Stimulated activated CD4-positive, alpha-beta T cell treated with anti-CD3 and anti-CD28 coated beads, Interleukin-4, amount 100 ng/mL, for 4 hours (primary cell): ENCODE results near the gene SHF.

Experiments used
- DNase-seq, 2 experiments: peaks; one replicate each; pipeline ENCODE4 v3.0.0-alpha.2; 2020

Gene SHF

DNA sequence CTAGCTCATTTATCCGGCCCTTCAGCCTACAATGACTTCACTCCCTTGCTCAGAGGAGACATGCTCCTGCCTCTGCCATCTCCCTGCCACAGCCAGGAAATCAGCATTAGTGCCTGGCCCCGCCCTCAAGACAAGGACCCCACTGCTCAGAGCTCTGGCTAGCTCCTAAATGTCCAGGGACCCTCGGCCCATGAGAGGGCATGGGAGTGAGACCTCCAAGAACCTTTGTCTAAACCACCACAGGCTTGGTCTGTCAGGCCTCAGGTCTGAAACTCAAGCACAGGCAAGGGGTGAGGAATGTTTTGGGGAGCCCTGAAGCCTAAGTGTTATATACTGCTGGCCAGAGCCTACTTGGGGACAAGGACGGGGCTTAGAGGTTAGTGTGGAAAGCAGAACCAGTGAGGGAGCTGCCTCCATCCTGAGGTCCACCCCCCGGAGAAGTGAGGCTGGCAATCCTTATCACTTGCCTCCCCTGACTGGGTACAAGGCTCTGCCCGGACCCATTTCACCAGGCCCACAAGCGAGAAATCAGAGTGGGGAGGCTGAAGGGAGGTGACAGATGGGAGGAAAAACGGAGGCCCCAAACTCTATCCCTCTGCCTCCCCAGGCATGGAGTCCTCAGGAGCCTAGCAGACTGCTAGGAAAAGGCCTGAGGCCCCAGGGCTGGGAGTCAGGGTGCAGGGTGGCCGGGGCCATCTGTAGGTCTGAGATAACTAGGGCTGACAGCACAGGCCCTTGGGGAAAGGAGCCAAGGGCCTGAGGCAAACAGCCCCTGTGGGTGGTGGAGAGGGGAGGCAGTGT lies 18.8 kb downstream of the SHF start:
- no peak for DNase-seq

DNA sequence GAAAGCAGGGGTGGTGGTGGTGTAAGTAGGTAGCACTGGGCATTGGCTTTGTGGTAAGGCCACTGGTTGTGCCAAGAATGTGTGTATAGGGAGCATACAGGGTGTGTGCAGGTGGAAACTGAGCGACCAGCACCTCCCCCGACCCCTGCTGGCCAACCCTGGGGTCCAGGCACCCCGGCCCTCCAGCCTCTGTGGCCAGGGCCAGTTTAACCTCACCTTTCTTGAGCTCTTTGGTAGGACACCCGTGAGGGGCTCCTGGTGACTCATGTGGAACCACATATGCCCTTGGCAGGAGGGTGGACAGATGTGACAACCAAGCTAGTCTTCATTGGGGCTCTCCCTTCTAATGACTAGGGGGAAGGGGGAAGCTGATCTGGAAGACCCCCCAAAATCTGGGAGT lies 19.5 kb downstream of the SHF start:
- DNase-seq, result no peak

GRCh38 chr15:45167631-45168205 lies 20.0 kb downstream of the SHF start:
- no peak for DNase-seq

DNA sequence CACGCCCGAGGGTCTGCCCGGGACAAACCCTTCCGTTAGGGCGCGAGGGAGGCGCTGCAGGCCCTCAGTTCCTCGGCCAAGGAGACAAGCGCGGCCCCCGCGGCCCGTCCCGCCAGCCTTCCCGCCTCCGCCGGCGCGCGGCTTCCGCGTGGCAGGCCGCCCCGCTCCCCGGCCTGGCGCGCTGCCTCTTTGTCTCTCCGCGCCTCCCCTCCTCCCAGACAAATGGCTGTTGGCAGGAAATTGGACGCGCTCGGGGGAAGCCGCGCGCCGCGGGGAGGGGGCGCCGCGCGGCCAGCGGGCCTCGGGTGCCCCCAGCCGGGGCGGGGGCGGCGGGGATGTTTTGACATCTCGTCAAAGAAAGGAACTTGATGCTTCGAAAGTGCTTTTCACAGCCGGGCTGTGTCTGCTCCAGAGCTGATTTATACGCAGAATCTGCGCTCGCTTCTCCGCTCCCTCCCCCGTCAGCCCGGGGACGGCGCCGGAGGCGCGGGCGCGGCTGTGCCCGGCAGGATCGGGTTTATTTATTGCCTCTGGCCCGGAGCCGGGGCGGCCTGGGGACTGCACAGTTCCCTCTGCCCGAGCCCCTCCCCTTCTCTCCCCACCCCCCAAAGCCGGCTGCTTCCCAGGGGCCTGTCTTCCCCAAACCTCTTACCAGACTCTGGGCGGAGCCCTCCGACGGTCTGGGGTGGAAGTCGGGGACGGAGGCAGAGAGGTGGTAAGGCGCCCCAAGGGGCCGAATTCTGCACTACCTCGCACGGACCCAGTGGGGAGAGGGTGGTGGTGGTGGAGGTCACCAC lies 20.7 kb downstream of the SHF start:
- DNase-seq, result peak; percentile 74

GRCh38 chr15:45165536-45165935 lies 22.2 kb downstream of the SHF start:
- DNase-seq, result no peak

GRCh38 chr15:45164914-45165313 lies 22.9 kb downstream of the SHF start:
- DNase-seq, result no peak

- DNase-seq, result no peak
These were observed 24.3 kb downstream of the SHF start for GRCh38 chr15:45163508-45163856.

- peak; percentile 56 to 57 for DNase-seq
These were observed 24.8 kb downstream of the SHF start for GRCh38 chr15:45162771-45163507.

- DNase-seq, result no peak
These were observed 26.1 kb downstream of the SHF start for GRCh38 chr15:45161666-45162065.

DNA sequence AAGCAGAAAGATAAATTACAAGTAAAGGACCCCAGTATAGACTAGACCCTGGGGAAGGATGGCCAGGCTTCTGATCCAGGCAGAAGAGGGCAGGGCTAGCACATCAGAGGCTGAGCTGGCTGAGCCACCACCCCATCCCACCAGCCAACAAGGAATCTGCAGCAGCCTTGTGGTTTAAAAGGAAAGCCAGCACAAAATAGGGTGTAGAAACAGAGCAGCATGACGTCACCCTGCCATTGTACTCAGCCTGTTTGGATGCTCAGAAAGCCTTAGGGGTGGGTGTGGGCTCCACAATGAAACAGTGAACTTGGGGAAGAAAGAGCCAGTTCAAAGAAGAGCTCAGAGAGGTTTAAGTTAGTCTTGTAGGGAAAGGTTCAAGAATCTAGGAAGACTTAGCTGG lies 29.8 kb downstream of the SHF start:
- no peak for DNase-seq

DNA sequence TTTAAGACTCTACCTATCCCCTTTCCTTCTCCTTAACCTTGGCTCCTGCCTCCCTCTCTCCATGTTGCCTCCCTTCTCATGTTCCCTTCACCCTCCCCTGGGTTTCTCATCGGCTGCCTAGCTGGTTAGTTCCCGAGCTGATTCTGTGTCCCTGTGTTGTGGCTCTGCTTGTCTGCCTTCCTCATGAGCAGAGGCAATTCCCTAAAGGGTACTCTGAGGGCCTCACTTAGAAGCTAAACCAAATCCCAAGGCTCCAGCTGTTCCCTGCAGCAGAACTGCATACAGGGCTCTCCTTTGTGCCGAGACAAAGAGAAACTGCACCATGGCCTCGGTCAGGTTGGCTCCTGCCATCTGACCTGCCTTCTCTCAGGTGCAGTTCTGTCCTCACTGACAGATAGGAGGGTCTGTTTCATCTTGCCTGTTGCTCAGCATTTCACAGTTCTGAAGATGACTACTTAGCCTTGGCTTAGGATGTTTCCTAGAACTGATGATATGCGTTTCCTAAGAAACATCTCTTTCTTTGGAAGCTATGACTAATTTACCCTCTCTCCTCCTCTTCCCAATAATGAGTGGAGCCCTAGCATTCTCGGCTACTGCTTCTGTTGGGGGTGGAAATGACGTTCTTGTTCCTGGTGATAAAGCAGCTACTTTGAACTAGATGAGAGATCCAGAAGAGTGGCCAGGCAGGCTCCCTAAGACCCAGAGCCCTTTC lies 30.9 kb downstream of the SHF start:
- no peak for DNase-seq

GRCh38 chr15:45155739-45156138 lies 32.0 kb downstream of the SHF start:
- no peak for DNase-seq

- no peak for DNase-seq
These were observed 35.6 kb downstream of the SHF start for GRCh38 chr15:45151998-45152828.

DNA sequence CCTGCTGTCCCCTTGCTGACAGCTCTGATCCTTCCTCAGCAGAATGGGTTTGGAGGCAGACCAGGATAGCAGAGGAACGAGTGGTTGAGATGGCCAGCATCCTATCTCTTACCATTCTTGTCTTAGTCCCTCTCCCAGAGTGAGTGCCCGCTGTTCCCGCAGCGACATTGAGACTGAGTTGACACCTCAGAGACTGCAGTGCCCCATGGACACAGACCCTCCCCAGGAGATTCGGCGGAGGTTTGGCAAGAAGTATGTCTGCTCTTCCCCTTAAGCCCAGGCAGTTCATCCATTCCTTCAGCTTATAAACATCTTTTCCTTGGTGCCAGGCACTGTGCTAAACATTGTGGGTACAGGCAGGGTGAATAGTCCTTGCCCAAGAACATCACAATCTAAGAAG lies 36.8 kb downstream of the SHF start:
- DNase-seq, result no peak

DNA sequence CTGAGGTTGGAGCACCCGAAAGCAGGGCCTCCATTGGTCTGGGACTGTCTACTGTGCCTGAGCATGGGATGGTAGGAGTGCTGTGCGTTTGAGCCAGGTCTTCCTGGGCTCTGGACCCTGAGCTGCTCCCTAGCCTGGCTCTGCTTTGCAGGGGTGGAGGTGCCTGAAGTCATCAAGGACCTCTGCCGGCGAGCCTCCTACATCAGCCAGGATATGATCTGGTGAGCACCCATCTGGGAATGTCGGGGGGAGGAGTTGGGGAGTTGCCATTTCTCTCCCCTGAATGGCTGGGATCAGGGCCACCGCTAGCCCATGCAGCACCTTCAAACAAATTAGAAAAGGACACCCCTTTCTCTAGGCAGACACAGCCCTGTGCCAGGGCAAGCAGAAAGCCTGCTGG lies 37.3 kb downstream of the SHF start:
- DNase-seq, result no peak

GRCh38 chr15:45149060-45149459 lies 38.7 kb downstream of the SHF start:
- no peak for DNase-seq

DNA sequence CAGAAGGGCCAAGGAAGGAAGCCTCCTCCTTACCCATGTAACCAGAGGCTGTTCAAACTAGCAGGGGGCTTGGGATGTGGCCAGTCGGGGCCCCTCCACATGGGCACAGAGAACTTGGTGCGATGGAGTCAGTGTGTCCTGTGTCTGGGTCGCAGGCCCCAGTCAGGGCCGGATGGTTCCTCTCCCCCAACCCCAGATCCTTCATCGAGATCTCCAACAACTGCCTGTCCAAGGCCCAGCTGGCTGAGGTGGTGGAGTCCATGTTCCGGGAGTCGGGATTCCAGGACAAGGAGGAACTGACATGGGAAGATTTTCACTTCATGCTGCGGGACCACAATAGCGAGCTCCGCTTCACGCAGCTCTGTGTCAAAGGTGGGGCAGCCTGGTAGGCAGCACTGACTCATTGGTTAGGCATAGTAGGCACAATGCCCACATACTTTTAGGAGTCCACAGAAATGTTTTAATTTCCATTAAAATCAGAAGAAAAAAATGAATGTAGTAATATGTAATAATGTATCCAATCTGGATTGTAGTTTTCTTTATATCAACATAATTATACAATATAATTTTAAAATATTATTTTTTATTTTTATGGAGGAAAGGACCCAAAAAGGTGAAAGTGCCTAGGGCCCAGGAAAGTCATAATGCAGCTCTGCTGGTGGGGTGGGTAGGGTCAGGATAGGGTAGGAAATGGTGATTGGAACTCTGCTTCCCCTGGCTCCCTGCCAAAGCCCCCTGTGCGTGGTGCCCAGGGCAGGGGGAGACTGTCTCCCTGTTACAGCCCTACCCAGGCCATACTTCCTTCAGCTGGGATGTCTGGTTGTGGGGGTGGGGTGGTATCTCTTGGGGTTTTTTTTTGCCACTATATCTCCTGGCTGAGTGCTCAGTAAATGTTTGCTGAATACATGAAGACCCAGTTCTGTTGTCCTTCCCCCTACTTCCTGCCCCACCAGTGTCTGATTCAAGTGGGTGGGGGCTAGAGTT lies 39.4 kb downstream of the SHF start:
- DNase-seq, result no peak

DNA sequence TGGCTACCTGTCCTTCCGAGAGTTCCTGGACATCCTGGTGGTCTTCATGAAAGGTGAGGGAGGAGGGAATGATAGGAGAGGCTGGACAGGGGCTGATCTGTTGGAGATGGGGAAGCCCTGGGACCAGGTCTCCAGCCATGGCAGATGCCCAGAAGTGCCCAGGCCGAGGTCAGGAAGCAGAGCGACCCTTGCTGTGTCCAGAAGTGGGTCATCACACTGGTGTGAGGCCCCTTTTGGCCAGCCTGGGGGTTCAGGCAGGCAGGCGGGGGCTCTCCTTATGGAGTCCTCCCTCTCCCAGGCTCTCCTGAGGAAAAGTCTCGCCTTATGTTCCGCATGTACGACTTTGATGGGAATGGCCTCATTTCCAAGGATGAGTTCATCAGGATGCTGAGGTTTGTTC lies 40.2 kb downstream of the SHF start:
- DNase-seq, result no peak

- no peak for DNase-seq
These were observed 41.4 kb downstream of the SHF start for GRCh38 chr15:45146405-45146804.

- no peak for DNase-seq
These were observed 43.0 kb downstream of the SHF start for GRCh38 chr15:45144775-45145174.

DNA sequence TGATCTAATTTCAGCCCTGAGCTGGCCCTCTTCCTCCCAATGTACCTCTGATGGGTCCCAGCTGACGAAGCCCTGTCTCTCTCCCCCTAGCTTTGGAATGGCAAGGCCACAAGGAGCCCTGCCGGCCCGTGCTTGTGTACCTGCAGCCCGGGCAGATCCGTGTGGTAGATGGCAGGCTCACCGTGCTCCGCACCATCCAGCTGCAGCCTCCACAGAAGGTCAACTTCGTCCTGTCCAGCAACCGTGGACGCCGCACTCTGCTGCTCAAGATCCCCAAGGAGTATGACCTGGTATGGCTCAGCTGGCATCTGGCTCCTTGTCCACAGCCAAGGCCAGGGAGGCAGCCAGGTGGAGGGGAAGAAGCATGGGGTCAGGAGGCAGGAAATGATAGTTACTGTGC lies 43.8 kb downstream of the SHF start:
- no peak for DNase-seq
